Testis (tissue), 2 donors: ENCODE measurements around the gene H6PD.

ENCODE experiments used
- POLR2A ChIP-seq: fragments of 450-650 bp; IDR thresholded peaks from one replicate; pipeline ENCODE4 v1.6.1; 2017; ENCODE audit warnings: antibody characterized with exemption, mild to moderate bottlenecking, moderate library complexity
- TF ChIP-seq, protein P1 (sequence below), 3 experiments: fragments of 450-650 bp in 2 of 3; fragments of 200-600 bp in 1 of 3; sonication (generic) in 1 of 3; IDR thresholded peaks; one replicate each; pipeline ENCODE4 v1.5.1; 2016 to 2019; ENCODE audit warnings: antibody characterized with exemption in 3 of 3, mild to moderate bottlenecking in 2 of 3, moderate library complexity in 1 of 3

DNA sequence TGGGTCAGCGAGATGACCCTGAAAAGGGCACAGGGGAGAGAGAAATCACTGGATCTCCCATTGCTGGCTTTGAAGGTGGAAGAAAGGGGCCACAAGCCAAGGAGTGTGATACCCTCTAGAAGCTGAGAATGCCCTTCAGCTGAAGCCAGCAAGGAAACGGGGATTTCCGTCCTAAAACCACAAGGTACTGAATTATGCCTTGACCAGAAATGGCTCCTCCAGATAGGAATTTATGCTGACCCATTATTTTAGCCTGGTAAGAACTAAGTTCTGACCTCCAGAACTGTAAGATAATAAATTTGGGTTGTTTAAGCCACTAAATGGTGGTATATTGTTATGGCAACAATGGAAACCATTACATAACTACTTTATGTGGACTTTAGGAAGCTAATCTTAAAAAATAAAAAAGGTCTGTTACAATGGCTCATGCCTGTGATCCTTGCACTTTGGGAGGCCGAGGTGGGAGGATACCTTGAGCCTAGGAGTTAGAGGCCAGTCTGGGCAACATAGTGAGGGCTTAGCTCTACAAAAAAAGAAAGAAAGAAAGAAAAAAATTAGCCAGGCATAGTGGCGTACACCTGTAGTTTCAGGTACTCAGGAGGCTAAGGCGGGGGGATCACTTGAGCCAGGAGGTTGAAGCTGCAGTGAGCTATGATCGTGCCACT, 3.6 kb upstream of the H6PD start:
- TF ChIP-seq, protein P1, sequence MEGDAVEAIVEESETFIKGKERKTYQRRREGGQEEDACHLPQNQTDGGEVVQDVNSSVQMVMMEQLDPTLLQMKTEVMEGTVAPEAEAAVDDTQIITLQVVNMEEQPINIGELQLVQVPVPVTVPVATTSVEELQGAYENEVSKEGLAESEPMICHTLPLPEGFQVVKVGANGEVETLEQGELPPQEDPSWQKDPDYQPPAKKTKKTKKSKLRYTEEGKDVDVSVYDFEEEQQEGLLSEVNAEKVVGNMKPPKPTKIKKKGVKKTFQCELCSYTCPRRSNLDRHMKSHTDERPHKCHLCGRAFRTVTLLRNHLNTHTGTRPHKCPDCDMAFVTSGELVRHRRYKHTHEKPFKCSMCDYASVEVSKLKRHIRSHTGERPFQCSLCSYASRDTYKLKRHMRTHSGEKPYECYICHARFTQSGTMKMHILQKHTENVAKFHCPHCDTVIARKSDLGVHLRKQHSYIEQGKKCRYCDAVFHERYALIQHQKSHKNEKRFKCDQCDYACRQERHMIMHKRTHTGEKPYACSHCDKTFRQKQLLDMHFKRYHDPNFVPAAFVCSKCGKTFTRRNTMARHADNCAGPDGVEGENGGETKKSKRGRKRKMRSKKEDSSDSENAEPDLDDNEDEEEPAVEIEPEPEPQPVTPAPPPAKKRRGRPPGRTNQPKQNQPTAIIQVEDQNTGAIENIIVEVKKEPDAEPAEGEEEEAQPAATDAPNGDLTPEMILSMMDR (IDR thresholded peaks at IDR 0.05): no peak
- no peak for TF ChIP-seq POLR2A
